Activated CD8-positive, alpha-beta T cell treated with anti-CD3 and anti-CD28 coated beads, Interleukin-2, amount 10 ng/mL, durations not matched to agents 7 days and 5 days (primary cell): ENCODE measurements around the gene PPAN. TPM values are rescaled to one million over a fixed set of nuclear protein-coding genes. Genes with fewer than 3 reads are reported as not detected.

ENCODE experiments used
- ATAC-seq: fragments of 150-1000 bp; cut with Tn5 transposase; one replicate; pipeline ENCODE4 v1.10.0; 2021; ENCODE audit warnings: moderate library complexity
- CTCF ChIA-PET: fragments of 350-600 bp; sonication (Branson Sonifier 250); formaldehyde crosslinking; loops from one replicate; lab custom pipeline; 2021; ENCODE audit warnings: antibody characterized with exemption; lab: Charles Lee
- POLR2A ChIA-PET: fragments of 350-600 bp; sonication (Branson Sonifier 250); formaldehyde crosslinking; loops from one replicate; lab custom pipeline; 2021; ENCODE audit warnings: antibody characterized with exemption; lab: Charles Lee
- DNase-seq: peaks from one replicate; pipeline ENCODE4 v3.0.0-alpha.2; 2020
- H3K27ac Mint-ChIP-seq: one replicate; pipeline ENCODE4 v1.8.0; 2021; ENCODE audit warnings: mild to moderate bottlenecking, mixed read lengths
- H3K27me3 Mint-ChIP-seq: one replicate; pipeline ENCODE4 v1.8.0; 2021; ENCODE audit warnings: low read depth, mixed read lengths
- H3K36me3 Mint-ChIP-seq: one replicate; pipeline ENCODE4 v1.8.0; 2021; ENCODE audit warnings: low read depth, mixed read lengths
- H3K4me1 Mint-ChIP-seq: one replicate; pipeline ENCODE4 v1.8.0; 2021; ENCODE audit warnings: low read depth, mixed read lengths
- H3K4me3 Mint-ChIP-seq: one replicate; pipeline ENCODE4 v1.8.0; 2021; ENCODE audit warnings: mild to moderate bottlenecking, mixed read lengths
- H3K9me3 Mint-ChIP-seq: one replicate; pipeline ENCODE4 v1.8.0; 2022; ENCODE audit warnings: mixed read lengths; ENCODE audit not compliant: insufficient read depth
- total RNA-seq, 2 experiments: library from RNA; stranded (reverse); gene quantifications; one replicate each; pipeline ENCODE4 v1.2.3, GENCODE V29; 2021

Gene PPAN
- total RNA-seq, 2 experiments from 2014 or later, result 107 to 121 TPM

DNA sequence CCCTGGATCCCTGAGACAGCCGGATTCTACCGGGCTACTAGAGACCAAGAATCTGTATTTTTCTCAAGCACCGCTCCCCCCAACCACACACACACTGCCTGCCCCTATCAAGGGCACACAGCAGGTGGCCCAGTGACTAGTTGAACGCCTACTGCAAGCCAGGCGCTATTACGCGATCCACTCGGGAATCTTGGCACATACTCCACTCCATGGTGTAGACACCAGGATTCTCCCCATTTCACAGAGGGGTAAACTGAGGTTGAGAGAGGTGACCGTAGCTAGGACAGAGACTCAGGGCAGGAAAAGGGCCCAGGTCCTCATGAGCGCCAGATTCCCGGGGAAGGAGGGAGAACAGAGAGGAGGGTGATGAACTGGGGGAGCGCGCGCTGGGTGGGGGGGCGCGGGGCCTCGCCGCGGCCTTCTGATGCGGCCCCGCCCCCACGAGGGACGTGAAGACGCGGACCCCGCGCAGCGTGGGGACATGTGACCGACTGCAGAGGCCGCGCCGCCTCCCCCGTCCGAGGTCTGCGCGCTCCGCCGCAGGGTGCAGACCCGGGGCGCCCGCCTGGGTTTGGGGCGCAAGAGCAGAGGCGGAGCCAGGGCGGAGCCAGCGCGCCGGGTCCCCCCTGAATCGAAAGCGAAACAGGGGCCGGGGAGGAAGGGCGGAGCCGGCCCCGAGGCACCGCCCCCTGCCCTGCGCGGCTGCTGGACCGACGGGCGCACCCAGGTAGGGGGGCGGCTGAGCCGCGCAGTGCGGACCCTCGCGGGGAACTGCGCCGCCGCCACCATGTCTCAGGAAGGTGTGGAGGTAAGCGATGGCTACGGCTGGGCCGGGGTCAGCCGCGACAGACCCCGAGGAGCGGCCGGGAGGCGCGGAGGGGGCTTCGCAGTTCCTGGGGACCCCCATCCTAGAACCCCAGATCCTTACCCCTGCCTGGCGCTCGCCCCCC is 20.2 kb upstream of the PPAN start, which contains the start of gene SHFL:
Gene SHFL (plus strand): TSS at position 677 of the 950 bp plus-strand sequence. CDS start 111 bp downstream, at position 788.
- no peaks in the 10 kb centered on the region for H3K9me3 Mint-ChIP-seq
- H3K4me1 Mint-ChIP-seq, result peaks cover 26% of the 10 kb centered on the region
- H3K27ac Mint-ChIP-seq, result peak within 1 kb of the TSS; percentile 81
- peak; percentile 98 for ATAC-seq
- peaks cover 29% of the 10 kb centered on the region for H3K36me3 Mint-ChIP-seq
- CTCF ChIA-PET, result interaction anchor here (1.0 kb wide), 1 partner anchor 27 kb away, joined by 6 read pairs; no protein-coding TSS in a partner anchor
- no peaks in the 10 kb centered on the region for H3K27me3 Mint-ChIP-seq
- peak within 1 kb of the TSS; percentile 81 for H3K4me3 Mint-ChIP-seq
- POLR2A ChIA-PET, result interaction anchor here (1.4 kb wide), 1 partner anchor 11 kb away, joined by 3 read pairs; no protein-coding TSS in a partner anchor
- DNase-seq, result peak; percentile 90

GRCh38 chr19:10086591-10087192 is 19.5 kb upstream of the PPAN start:
- Mint-ChIP-seq H3K36me3 (peaks cover 35% of the 10 kb centered on the region), H3K4me1 (peaks cover 28% of the 10 kb centered on the region), H3K27ac (peak overlapping the region; percentile 75), H3K9me3 (no peaks in the 10 kb centered on the region), H3K4me3 (peak overlapping the region; percentile 81), H3K27me3 (no peaks in the 10 kb centered on the region)
- ATAC-seq (peak; percentile 21), DNase-seq (peak; percentile 54)
- ChIA-PET CTCF (no interaction called here), POLR2A (interaction anchor here (0.6 kb wide), 1 partner anchor 67 kb away, joined by 3 read pairs; no protein-coding TSS in a partner anchor)

- peak overlapping the region; percentile 81 for H3K4me3 Mint-ChIP-seq
- H3K27ac Mint-ChIP-seq, result peak overlapping the region; percentile 75
- H3K4me1 Mint-ChIP-seq, result peaks cover 33% of the 10 kb centered on the region
- ATAC-seq, result no peak
- no peaks in the 10 kb centered on the region for H3K27me3 Mint-ChIP-seq
- H3K36me3 Mint-ChIP-seq, result peaks cover 43% of the 10 kb centered on the region
- CTCF ChIA-PET, result no interaction called here
- no peak for DNase-seq
- no peaks in the 10 kb centered on the region for H3K9me3 Mint-ChIP-seq
- POLR2A ChIA-PET, result interaction anchor here (0.6 kb wide), 3 partner anchors 19 to 68 kb away, joined by 3 to 6 read pairs (median 3); no protein-coding TSS in a partner anchor
These were observed 18.7 kb upstream of the PPAN start for GRCh38 chr19:10087296-10088061.

- Mint-ChIP-seq H3K4me1 (peaks cover 35% of the 10 kb centered on the region), H3K27ac (peak overlapping the region; percentile 67), H3K36me3 (peaks cover 57% of the 10 kb centered on the region), H3K9me3 (no peaks in the 10 kb centered on the region), H3K4me3 (no peak overlapping the region), H3K27me3 (no peaks in the 10 kb centered on the region)
- DNase-seq (no peak), ATAC-seq (no peak)
- ChIA-PET CTCF (no interaction called here), POLR2A (interaction anchor here (0.6 kb wide), 1 partner anchor 277 kb away, joined by 3 read pairs; no protein-coding TSS in a partner anchor)
These were observed 17.1 kb upstream of the PPAN start for GRCh38 chr19:10088949-10089554.

GRCh38 chr19:10089801-10090375 is 16.3 kb upstream of the PPAN start:
- Mint-ChIP-seq H3K9me3 (no peaks in the 10 kb centered on the region), H3K4me1 (peaks cover 35% of the 10 kb centered on the region), H3K36me3 (peaks cover 63% of the 10 kb centered on the region), H3K4me3 (no peak overlapping the region), H3K27ac (peak overlapping the region; percentile 67), H3K27me3 (no peaks in the 10 kb centered on the region)
- ATAC-seq (no peak), DNase-seq (no peak)
- ChIA-PET POLR2A (interaction anchor here (0.7 to 1.8 kb wide), 2 partner anchors 13 to 14 kb away, joined by 4 to 9 read pairs; partner anchors contain the start of gene ANGPTL6), CTCF (interaction anchor here (0.6 kb wide), 1 partner anchor 216 kb away, joined by 4 read pairs; no protein-coding TSS in a partner anchor)

GRCh38 chr19:10091370-10091687 is 14.8 kb upstream of the PPAN start:
- Mint-ChIP-seq H3K27me3 (no peaks in the 10 kb centered on the region), H3K36me3 (peaks cover 63% of the 10 kb centered on the region), H3K4me3 (no peak overlapping the region), H3K9me3 (no peaks in the 10 kb centered on the region), H3K4me1 (peaks cover 36% of the 10 kb centered on the region), H3K27ac (peak overlapping the region; percentile 70)
- POLR2A ChIA-PET, result interaction anchor here (1.8 kb wide), 1 partner anchor 13 kb away, joined by 9 read pairs; no protein-coding TSS in a partner anchor
- DNase-seq, result no peak
- CTCF ChIA-PET, result no interaction called here
- ATAC-seq, result no peak

- H3K27ac Mint-ChIP-seq, result peak overlapping the region; percentile 70
- DNase-seq (no peak), ATAC-seq (no peak)
- H3K36me3 Mint-ChIP-seq, result peaks cover 61% of the 10 kb centered on the region
- H3K4me3 Mint-ChIP-seq, result no peak overlapping the region
- ChIA-PET POLR2A (interaction anchor here (1.0 kb wide), 1 partner anchor 13 kb away, joined by 3 read pairs; no protein-coding TSS in a partner anchor), CTCF (no interaction called here)
- H3K9me3 Mint-ChIP-seq, result no peaks in the 10 kb centered on the region
- H3K4me1 Mint-ChIP-seq, result peaks cover 38% of the 10 kb centered on the region
- no peaks in the 10 kb centered on the region for H3K27me3 Mint-ChIP-seq
These were observed 14.1 kb upstream of the PPAN start for GRCh38 chr19:10091895-10092641.

GRCh38 chr19:10092648-10093294 is 13.4 kb upstream of the PPAN start:
- Mint-ChIP-seq H3K36me3 (peaks cover 54% of the 10 kb centered on the region), H3K9me3 (no peaks in the 10 kb centered on the region), H3K27ac (no peak overlapping the region), H3K4me3 (no peak overlapping the region), H3K4me1 (peaks cover 33% of the 10 kb centered on the region), H3K27me3 (no peaks in the 10 kb centered on the region)
- no peak for ATAC-seq
- ChIA-PET CTCF (no interaction called here), POLR2A (interaction anchor here (1.0 kb wide), 1 partner anchor 12 kb away, joined by 3 read pairs; no protein-coding TSS in a partner anchor)
- DNase-seq, result no peak

- POLR2A ChIA-PET, result no interaction called here
- Mint-ChIP-seq H3K4me1 (peaks cover 37% of the 10 kb centered on the region), H3K9me3 (no peaks in the 10 kb centered on the region), H3K27ac (no peak overlapping the region), H3K4me3 (no peak overlapping the region), H3K27me3 (no peaks in the 10 kb centered on the region), H3K36me3 (peaks cover 52% of the 10 kb centered on the region)
- ATAC-seq, result no peak
- DNase-seq, result no peak
- CTCF ChIA-PET, result no interaction called here
These were observed 12.6 kb upstream of the PPAN start for GRCh38 chr19:10093295-10094186.
